IPS-15b (cell line): ENCODE results near the gene TNRC6C.

ENCODE experiments used
- H3K27me3 ChIP-seq: one replicate; pipeline ENCODE4 v1.6.1; 2013; ENCODE audit warnings: low read length; ENCODE audit not compliant: control insufficient read depth, insufficient read depth
- H3K36me3 ChIP-seq: one replicate; pipeline ENCODE4 v1.6.1; 2013; ENCODE audit warnings: low read length; ENCODE audit not compliant: control insufficient read depth, insufficient read depth
- H3K4me1 ChIP-seq: one replicate; pipeline ENCODE4 v1.6.1; 2013; ENCODE audit warnings: mild to moderate bottlenecking, low read length; ENCODE audit not compliant: control insufficient read depth, insufficient read depth
- H3K4me3 ChIP-seq: one replicate; pipeline ENCODE4 v1.5.1; 2013; ENCODE audit warnings: low read depth, low read length
- H3K9ac ChIP-seq: one replicate; pipeline ENCODE4 v1.6.1; 2013; ENCODE audit warnings: low read depth, mild to moderate bottlenecking, low read length
- H3K9me3 ChIP-seq: one replicate; pipeline ENCODE4 v1.6.1; 2013; ENCODE audit warnings: mild to moderate bottlenecking, low read length; ENCODE audit not compliant: control insufficient read depth, insufficient read depth

Gene TNRC6C

GRCh38 chr17:77957857-77958715 is at the start of gene TNRC6C:
TSS of gene TNRC6C (plus strand) at chr17:77958703. CDS start at chr17:78004207, 45,504 bp downstream.
- Histone ChIP-seq H3K4me1 (peaks cover 11% of the 10 kb centered on the region), H3K27me3 (peaks cover 51% of the 10 kb centered on the region), H3K9ac (peak within 1 kb of the TSS; percentile 62), H3K4me3 (peak within 1 kb of the TSS; percentile 83), H3K9me3 (no peaks in the 10 kb centered on the region), H3K36me3 (no peaks in the 10 kb centered on the region)

GRCh38 chr17:77909236-77909635 is 49.3 kb upstream of the TNRC6C start:
- no peaks in the 10 kb centered on the region for H3K9me3 ChIP-seq
- H3K27me3 ChIP-seq = no peaks in the 10 kb centered on the region
- no peaks in the 10 kb centered on the region for H3K36me3 ChIP-seq
- no peak overlapping the region for H3K4me3 ChIP-seq
- H3K4me1 ChIP-seq = no peaks in the 10 kb centered on the region
- H3K9ac ChIP-seq = no peak overlapping the region

GRCh38 chr17:77909816-77910215 is 48.7 kb upstream of the TNRC6C start:
- Histone ChIP-seq H3K9ac (no peak overlapping the region), H3K27me3 (no peaks in the 10 kb centered on the region), H3K4me1 (no peaks in the 10 kb centered on the region), H3K36me3 (no peaks in the 10 kb centered on the region), H3K9me3 (no peaks in the 10 kb centered on the region), H3K4me3 (no peak overlapping the region)

GRCh38 chr17:77914385-77915254 is 43.9 kb upstream of the TNRC6C start:
- H3K27me3 ChIP-seq = peaks cover 2% of the 10 kb centered on the region

GRCh38 chr17:77915594-77916021 is 42.9 kb upstream of the TNRC6C start:
- Histone ChIP-seq H3K4me1 (peaks cover 2% of the 10 kb centered on the region), H3K4me3 (no peak overlapping the region), H3K9me3 (no peaks in the 10 kb centered on the region), H3K36me3 (no peaks in the 10 kb centered on the region), H3K9ac (no peak overlapping the region), H3K27me3 (peaks cover 2% of the 10 kb centered on the region)

More at GRCh38 chr17:77914385-77915254, 43.9 kb upstream of the TNRC6C start:
- Histone ChIP-seq H3K4me1 (peaks cover 2% of the 10 kb centered on the region), H3K9ac (no peak overlapping the region), H3K36me3 (no peaks in the 10 kb centered on the region), H3K9me3 (no peaks in the 10 kb centered on the region), H3K4me3 (no peak overlapping the region)

- Histone ChIP-seq H3K27me3 (peaks cover 2% of the 10 kb centered on the region), H3K4me3 (no peak overlapping the region), H3K36me3 (no peaks in the 10 kb centered on the region), H3K9ac (no peak overlapping the region), H3K9me3 (no peaks in the 10 kb centered on the region), H3K4me1 (peaks cover 2% of the 10 kb centered on the region)
Measured at GRCh38 chr17:77916264-77916663, 42.2 kb upstream of the TNRC6C start.

- Histone ChIP-seq H3K9ac (no peak overlapping the region), H3K4me3 (no peak overlapping the region), H3K9me3 (no peaks in the 10 kb centered on the region), H3K27me3 (peaks cover 2% of the 10 kb centered on the region), H3K36me3 (no peaks in the 10 kb centered on the region), H3K4me1 (peaks cover 2% of the 10 kb centered on the region)
Measured at GRCh38 chr17:77916703-77917481, 41.6 kb upstream of the TNRC6C start.

- H3K36me3 ChIP-seq = no peaks in the 10 kb centered on the region
- peaks cover 15% of the 10 kb centered on the region for H3K4me1 ChIP-seq
- H3K27me3 ChIP-seq = peaks cover 2% of the 10 kb centered on the region
- no peak overlapping the region for H3K9ac ChIP-seq
- H3K4me3 ChIP-seq = no peak overlapping the region
- no peaks in the 10 kb centered on the region for H3K9me3 ChIP-seq
Measured at GRCh38 chr17:77919276-77919675, 39.2 kb upstream of the TNRC6C start.

GRCh38 chr17:77923135-77923534 is 35.4 kb upstream of the TNRC6C start:
- Histone ChIP-seq H3K9ac (no peak overlapping the region), H3K27me3 (peaks cover 4% of the 10 kb centered on the region), H3K4me1 (peaks cover 23% of the 10 kb centered on the region), H3K4me3 (no peak overlapping the region), H3K36me3 (no peaks in the 10 kb centered on the region), H3K9me3 (no peaks in the 10 kb centered on the region)

GRCh38 chr17:77923776-77924513 is 34.6 kb upstream of the TNRC6C start:
- Histone ChIP-seq H3K4me1 (peaks cover 21% of the 10 kb centered on the region), H3K9me3 (no peaks in the 10 kb centered on the region), H3K27me3 (peaks cover 4% of the 10 kb centered on the region), H3K36me3 (no peaks in the 10 kb centered on the region), H3K9ac (no peak overlapping the region), H3K4me3 (no peak overlapping the region)
